Smooth muscle cell (in vitro differentiated cells): ENCODE data around the gene ANK3. TPM values are rescaled to one million over a fixed set of nuclear protein-coding genes. Genes with fewer than 3 reads are reported as not detected.

ENCODE experiments used
- DNase-seq: peaks from one replicate; lab custom pipeline; 2025; ENCODE audit not compliant: unreplicated experiment; lab: John Stamatoyannopoulos, UW
- H2AFZ ChIP-seq: fragments of 200-600 bp; sonication (generic); 2 replicates; pipeline ENCODE4 v1.6.0; 2016; ENCODE audit warnings: antibody characterized with exemption, low read depth, mild to moderate bottlenecking
- H3F3A ChIP-seq: fragments of 200-600 bp; sonication (generic); 2 replicates; pipeline ENCODE4 v1.6.0; 2017; ENCODE audit warnings: antibody characterized with exemption, low read depth
- H3K27ac ChIP-seq: fragments of 200-600 bp; sonication (generic); 2 replicates; pipeline ENCODE4 v1.5.1; 2016; ENCODE audit warnings: low read depth, mild to moderate bottlenecking
- H3K27me3 ChIP-seq: fragments of 200-600 bp; sonication (generic); 2 replicates; pipeline ENCODE4 v1.6.1; 2016; ENCODE audit warnings: low read depth, mild to moderate bottlenecking
- H3K36me3 ChIP-seq: fragments of 200-600 bp; sonication (generic); 2 replicates; pipeline ENCODE4 v1.5.1; 2016; ENCODE audit warnings: low read depth
- H3K4me1 ChIP-seq: fragments of 200-600 bp; sonication (generic); 2 replicates; pipeline ENCODE4 v1.5.1; 2016; ENCODE audit warnings: low read depth
- H3K4me2 ChIP-seq: fragments of 200-600 bp; sonication (generic); 2 replicates; pipeline ENCODE4 v1.6.0; 2016; ENCODE audit warnings: mild to moderate bottlenecking
- H3K4me3 ChIP-seq: fragments of 200-600 bp; sonication (generic); 2 replicates; pipeline ENCODE4 v1.5.1; 2016; ENCODE audit warnings: mild to moderate bottlenecking
- H3K79me2 ChIP-seq: fragments of 200-600 bp; sonication (generic); 2 replicates; pipeline ENCODE4 v1.6.0; 2016; ENCODE audit warnings: low read depth, mild to moderate bottlenecking
- H3K9ac ChIP-seq: fragments of 200-600 bp; sonication (generic); 2 replicates; pipeline ENCODE4 v1.6.0; 2016; ENCODE audit warnings: low read depth
- H3K9me3 ChIP-seq: fragments of 200-600 bp; sonication (generic); replicated peaks from 2 replicates; pipeline ENCODE4 v1.5.1; 2016; ENCODE audit warnings: low read depth
- H4K20me1 ChIP-seq: fragments of 200-600 bp; sonication (generic); 2 replicates; pipeline ENCODE4 v1.6.0; 2016; ENCODE audit warnings: low read depth
- CTCF ChIP-seq: fragments of 200-600 bp; sonication (generic); IDR thresholded peaks from 2 replicates; pipeline ENCODE4 v1.5.1; 2017; ENCODE audit warnings: borderline replicate concordance, mild to moderate bottlenecking, antibody characterized with exemption; ENCODE audit not compliant: insufficient read depth, poor library complexity, severe bottlenecking
- WGBS: methylation state at CpG from one replicate; pipeline ENCODE4 v1.1.7; 2016; ENCODE audit warnings: low lambda C conversion rate; 5-methylcytosine and 5-hydroxymethylcytosine counted together
- polyA plus RNA-seq: library from polyadenylated mRNA; unstranded; fragments of >200 nt; fragmentation: Nextera tagmentation; extraction: Ambion mirVana; gene quantifications from 2 replicates; pipeline ENCODE4 v1.2.1, GENCODE V29; 2016
- total RNA-seq: library from RNA; depleted of rRNA; stranded (reverse); fragments of >200 nt; gene quantifications from 2 replicates; pipeline ENCODE4 v1.2.3, GENCODE V29; 2014

ANK3 gene
- total and polyA plus RNA-seq, 2 experiments from 2014 or later: 28.2 to 85.5 TPM

GRCh38 chr10:60028081-60028480 lies 361.6 kb downstream of the ANK3 start:
- 89% methylated on average over 1 of the region's 1 CpG for WGBS

GRCh38 chr10:60025279-60025678 lies 364.4 kb downstream of the ANK3 start:
- no peak for TF ChIP-seq CTCF
- DNase-seq: no peak
- no peaks in the 10 kb centered on the region for H3F3A ChIP-seq
- no peaks in the 10 kb centered on the region for H3K79me2 ChIP-seq
- no peak overlapping the region for H3K27ac ChIP-seq
- no peaks in the 10 kb centered on the region for H4K20me1 ChIP-seq
- no peak overlapping the region for H3K4me2 ChIP-seq
- no peak overlapping the region for H3K4me3 ChIP-seq
- no peak overlapping the region for H2AFZ ChIP-seq
- no peak overlapping the region for H3K9ac ChIP-seq
- no peaks in the 10 kb centered on the region for H3K36me3 ChIP-seq
- no peaks in the 10 kb centered on the region for H3K27me3 ChIP-seq
- no peaks in the 10 kb centered on the region for H3K9me3 ChIP-seq
- H3K4me1 ChIP-seq: no peaks in the 10 kb centered on the region
- WGBS: 100% methylated on average over 1 of the region's 1 CpG

More at GRCh38 chr10:60028081-60028480, 361.6 kb downstream of the ANK3 start:
- Histone ChIP-seq H3K4me3 (no peak overlapping the region), H3K9ac (no peak overlapping the region), H3K4me1 (no peaks in the 10 kb centered on the region), H2AFZ (no peak overlapping the region), H3K27me3 (no peaks in the 10 kb centered on the region), H4K20me1 (no peaks in the 10 kb centered on the region), H3K9me3 (no peaks in the 10 kb centered on the region), H3F3A (no peaks in the 10 kb centered on the region), H3K79me2 (no peaks in the 10 kb centered on the region), H3K27ac (no peak overlapping the region), H3K4me2 (no peak overlapping the region), H3K36me3 (no peaks in the 10 kb centered on the region)
- no peak for DNase-seq
- TF ChIP-seq CTCF: no peak

GRCh38 chr10:60024506-60024905 lies 365.2 kb downstream of the ANK3 start:
- no peak for TF ChIP-seq CTCF
- Histone ChIP-seq H3K27me3 (no peaks in the 10 kb centered on the region), H3K4me1 (no peaks in the 10 kb centered on the region), H3K36me3 (no peaks in the 10 kb centered on the region), H3K79me2 (no peaks in the 10 kb centered on the region), H3K4me2 (no peak overlapping the region), H3K27ac (no peak overlapping the region), H2AFZ (no peak overlapping the region), H3F3A (no peaks in the 10 kb centered on the region), H3K9ac (no peak overlapping the region), H4K20me1 (no peaks in the 10 kb centered on the region), H3K4me3 (no peak overlapping the region), H3K9me3 (no peaks in the 10 kb centered on the region)
- 94% methylated on average over 4 of the region's 4 CpGs for WGBS
- no peak for DNase-seq

- Histone ChIP-seq H3K27me3 (no peaks in the 10 kb centered on the region), H3K9ac (no peak overlapping the region), H3K4me3 (no peak overlapping the region), H3F3A (no peaks in the 10 kb centered on the region), H3K9me3 (no peaks in the 10 kb centered on the region), H3K4me1 (no peaks in the 10 kb centered on the region), H3K4me2 (no peak overlapping the region), H4K20me1 (no peaks in the 10 kb centered on the region), H2AFZ (no peak overlapping the region), H3K36me3 (no peaks in the 10 kb centered on the region), H3K79me2 (no peaks in the 10 kb centered on the region), H3K27ac (no peak overlapping the region)
- 38% methylated on average over 2 of the region's 2 CpGs for WGBS
- TF ChIP-seq CTCF: no peak
- no peak for DNase-seq
Observed at GRCh38 chr10:60023155-60023877, 366.4 kb downstream of the ANK3 start.
